Peyer's patch (tissue), 4 donors: Measurements from ENCODE around the gene HSPA14.

Experiments used
- CTCF ChIP-seq, 6 experiments: fragments of 450-650 bp in 4 of 6; fragments of 200-600 bp in 2 of 6; sonication (generic) in 1 of 6; IDR thresholded peaks; one replicate each; pipeline ENCODE4 v1.5.1; 2017 to 2019; ENCODE audit warnings: antibody characterized with exemption in 6 of 6, mild to moderate bottlenecking in 3 of 6, moderate library complexity in 1 of 6
- POLR2A ChIP-seq, 2 donors: fragments of 450-650 bp; IDR thresholded peaks; one replicate each; pipeline ENCODE4 v1.5.1; 2017; ENCODE audit warnings: antibody characterized with exemption in 2 of 2, mild to moderate bottlenecking in 2 of 2, moderate library complexity in 2 of 2

- no peak for TF ChIP-seq CTCF (IDR thresholded peaks at IDR 0.05)
- TF ChIP-seq POLR2A (IDR thresholded peaks at IDR 0.05), result no peak
Observed at GRCh38 chr10:14911801-14912200, 73.7 kb downstream of the HSPA14 start.
